HG02870 (cell line): ENCODE measurements around the gene SLC46A2.

Experiments
- ATAC-seq: cut with Tn5 transposase; IDR thresholded peaks from one replicate; pipeline ENCODE4 v1.9.1; 2021; ENCODE audit warnings: mild to moderate bottlenecking, moderate library complexity; ENCODE audit not compliant: unreplicated experiment

SLC46A2 gene

GRCh38 chr9:112887381-112887780 lies 3.3 kb downstream of the SLC46A2 start:
- no peak for ATAC-seq

GRCh38 chr9:112886351-112886750 lies 4.3 kb downstream of the SLC46A2 start:
- no peak for ATAC-seq

- no peak for ATAC-seq
Observed at GRCh38 chr9:112885324-112885723, 5.4 kb downstream of the SLC46A2 start.

- no peak for ATAC-seq
Observed at GRCh38 chr9:112884721-112885120, 6.0 kb downstream of the SLC46A2 start.

- ATAC-seq, result no peak
Observed at GRCh38 chr9:112884101-112884500, 6.6 kb downstream of the SLC46A2 start.

GRCh38 chr9:112881331-112881730 lies 9.3 kb downstream of the SLC46A2 start:
- ATAC-seq, result no peak

GRCh38 chr9:112880650-112881049 lies 10.0 kb downstream of the SLC46A2 start:
- ATAC-seq, result no peak

GRCh38 chr9:112878752-112879151 lies 11.9 kb downstream of the SLC46A2 start:
- no peak for ATAC-seq

- ATAC-seq, result no peak
Observed at GRCh38 chr9:112873773-112874405, 16.8 kb downstream of the SLC46A2 start.

- ATAC-seq, result no peak
Observed at GRCh38 chr9:112872019-112872418, 18.7 kb downstream of the SLC46A2 start.

- ATAC-seq, result no peak
Observed at GRCh38 chr9:112870556-112870955, 20.1 kb downstream of the SLC46A2 start.

GRCh38 chr9:112869917-112870316 lies 20.8 kb downstream of the SLC46A2 start:
- no peak for ATAC-seq

- ATAC-seq, result no peak
Observed at GRCh38 chr9:112869041-112869529, 21.6 kb downstream of the SLC46A2 start.

GRCh38 chr9:112868461-112868860 lies 22.2 kb downstream of the SLC46A2 start:
- no peak for ATAC-seq

- no peak for ATAC-seq
Observed at GRCh38 chr9:112867275-112867991, 23.2 kb downstream of the SLC46A2 start.

- no peak for ATAC-seq
Observed at GRCh38 chr9:112866662-112867274, 23.9 kb downstream of the SLC46A2 start.

GRCh38 chr9:112864982-112865381 lies 25.7 kb downstream of the SLC46A2 start:
- ATAC-seq, result no peak

GRCh38 chr9:112864403-112864802 lies 26.3 kb downstream of the SLC46A2 start:
- no peak for ATAC-seq

- peak; percentile 42 for ATAC-seq
Observed at GRCh38 chr9:112863746-112864145, 26.9 kb downstream of the SLC46A2 start.

GRCh38 chr9:112863214-112863613 lies 27.5 kb downstream of the SLC46A2 start:
- ATAC-seq, result peak; percentile 36

GRCh38 chr9:112861638-112862555 lies 28.8 kb downstream of the SLC46A2 start:
- no peak for ATAC-seq
